Stimulated activated CD4-positive, alpha-beta T cell treated with anti-CD3 and anti-CD28 coated beads, Interleukin-15, amount 100 ng/mL, for 48 hours (primary cell): ENCODE results near the gene NXPH2.
"Not testable (repeated sequence)": the region's sequence is repeated elsewhere in the genome, so short reads cannot be mapped to it uniquely, and the experiment has no call there.

Source experiments
- DNase-seq, 2 donors: peaks; one replicate each; pipeline ENCODE4 v3.0.0-alpha.2; 2020; ENCODE audit warnings: low read depth in 2 of 2

The NXPH2 gene

GRCh38 chr2:138757384-138757783 is 22.8 kb downstream of the NXPH2 start:
- no peak for DNase-seq

GRCh38 chr2:138752197-138752956 is 27.8 kb downstream of the NXPH2 start:
- DNase-seq, result no peak

GRCh38 chr2:138744713-138745112 is 35.5 kb downstream of the NXPH2 start:
- no peak for DNase-seq

- DNase-seq, result no peak
Observed at GRCh38 chr2:138742441-138743057, 37.6 kb downstream of the NXPH2 start.

GRCh38 chr2:138741851-138742250 is 38.3 kb downstream of the NXPH2 start:
- DNase-seq, result no peak

- not testable (repeated sequence) for DNase-seq
Observed at GRCh38 chr2:138737009-138737554, 43.1 kb downstream of the NXPH2 start.

- DNase-seq, result no peak
Observed at GRCh38 chr2:138732651-138733050, 47.5 kb downstream of the NXPH2 start.

- DNase-seq, result no peak
Observed at GRCh38 chr2:138730497-138731030, 49.6 kb downstream of the NXPH2 start.

- no peak for DNase-seq
Observed at GRCh38 chr2:138727956-138728355, 52.2 kb downstream of the NXPH2 start.

- DNase-seq, result no peak
Observed at GRCh38 chr2:138726681-138727080, 53.5 kb downstream of the NXPH2 start.

- DNase-seq, result no peak
Observed at GRCh38 chr2:138724729-138725459, 55.3 kb downstream of the NXPH2 start.

- no peak for DNase-seq
Observed at GRCh38 chr2:138724327-138724726, 55.9 kb downstream of the NXPH2 start.

GRCh38 chr2:138723196-138723987 is 56.8 kb downstream of the NXPH2 start:
- no peak for DNase-seq

GRCh38 chr2:138722316-138722715 is 57.9 kb downstream of the NXPH2 start:
- no peak for DNase-seq

- no peak for DNase-seq
Observed at GRCh38 chr2:138720035-138720838, 60.0 kb downstream of the NXPH2 start.

GRCh38 chr2:138718405-138718804 is 61.8 kb downstream of the NXPH2 start:
- DNase-seq, result no peak

GRCh38 chr2:138716183-138716582 is 64.0 kb downstream of the NXPH2 start:
- no peak for DNase-seq

- no peak for DNase-seq
Observed at GRCh38 chr2:138713504-138713903, 66.7 kb downstream of the NXPH2 start.

- no peak for DNase-seq
Observed at GRCh38 chr2:138713069-138713496, 67.1 kb downstream of the NXPH2 start.

- no peak for DNase-seq
Observed at GRCh38 chr2:138712212-138712979, 67.8 kb downstream of the NXPH2 start.
